Measurements from ENCODE around the gene DOCK3. TPM values are rescaled to one million over a fixed set of nuclear protein-coding genes. Genes with fewer than 3 reads are reported as not detected.

Gene DOCK3
- total RNA-seq, 1 experiment from 2014 or later: 8.3 TPM

DNA sequence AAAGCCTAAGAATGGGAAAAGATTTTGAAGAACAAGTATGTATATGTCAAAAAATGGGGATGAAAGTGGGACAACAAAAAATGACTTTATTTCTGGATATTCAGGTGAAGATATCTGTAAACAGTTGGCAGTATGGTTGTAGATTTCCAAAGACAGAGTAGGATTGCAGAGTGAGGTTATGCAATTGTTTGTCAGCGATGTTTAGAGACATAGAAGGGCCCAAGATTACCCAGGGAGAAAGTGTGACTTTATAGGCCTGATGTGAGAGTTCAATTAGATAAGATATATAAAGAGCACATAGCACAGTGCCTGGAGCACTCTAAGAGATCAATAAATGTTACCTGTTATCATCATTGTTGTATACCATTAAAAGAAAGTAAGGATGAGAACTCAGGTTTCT lies 319.8 kb downstream of the DOCK3 start:
- Histone ChIP-seq H3K4me1 (ENCODE audit: insufficient read depth, low read length) (peaks cover 3% of the 10 kb centered on the region; the same call in 1 of the 2 replicates), H3K27ac (ENCODE audit: insufficient read length, low read depth, low read length) (no peak overlapping the region), H3K9me3 (ENCODE audit: control insufficient read depth, low read depth, low read length) (no peaks in the 10 kb centered on the region), H3K23me2 (ENCODE audit: insufficient read length, low read depth, low read length, poor library complexity, severe bottlenecking) (no peaks in the 10 kb centered on the region), H3K79me1 (ENCODE audit: insufficient read depth, low read depth, low read length, poor library complexity, severe bottlenecking) (no peaks in the 10 kb centered on the region), H4K20me1 (ENCODE audit: control insufficient read depth, insufficient read depth, insufficient read length) (no peaks in the 10 kb centered on the region), H3T11ph (ENCODE audit: low read length) (no peak overlapping the region), H4K5ac (ENCODE audit: insufficient read length, low read depth, low read length) (no peak overlapping the region), H3K4ac (ENCODE audit: low read depth, low read length) (no peak overlapping the region), H3K14ac (ENCODE audit: insufficient read depth, low read length) (no peak overlapping the region), H2AK5ac (ENCODE audit: insufficient read length, low read length) (no peak overlapping the region), H2BK15ac (ENCODE audit: low read depth, low read length) (no peak overlapping the region), H2BK120ac (ENCODE audit: low read depth, low read length, poor library complexity, severe bottlenecking) (no peak overlapping the region), H4K8ac (replicated peaks; ENCODE audit: insufficient read length, low read depth, low read length) (no peak overlapping the region), H3K79me2 (ENCODE audit: insufficient read depth, low read length) (no peaks in the 10 kb centered on the region), H2BK5ac (ENCODE audit: insufficient read length, low read length) (no peak overlapping the region), H3K23ac (ENCODE audit: insufficient read length, low read depth, low read length) (no peak overlapping the region), H4K91ac (ENCODE audit: insufficient read length, low read depth, low read length) (no peak overlapping the region), H3K18ac (ENCODE audit: insufficient read length, low read depth, low read length) (no peak overlapping the region), H3K4me2 (ENCODE audit: insufficient read depth, insufficient read length, low read length) (no peak overlapping the region), H2AFZ (ENCODE audit: low read length) (no peak overlapping the region), H3K9ac (ENCODE audit: extremely low read depth, insufficient read length, low read length) (no peak overlapping the region), H2BK12ac (ENCODE audit: insufficient read length, low read depth, low read length) (no peak overlapping the region), H2BK20ac (ENCODE audit: low read depth, low read length, poor library complexity, severe bottlenecking) (no peak overlapping the region), H3K56ac (ENCODE audit: insufficient read length, low read depth, low read length) (no peak overlapping the region), H3K27me3 (ENCODE audit: insufficient read depth, low read length) (no peaks in the 10 kb centered on the region)
- peaks cover 7 to 13% of the 10 kb centered on the region in 2 experiments for H3K4me1 Mint-ChIP-seq
- WGBS (ENCODE audit: extremely low coverage, insufficient read length, low lambda C conversion rate): no CpG with 5 or more reads among the region's 1 CpG
- no peak overlapping the region for H3K4me3 Mint-ChIP-seq
- H3K36me3 Mint-ChIP-seq (ENCODE audit: insufficient read depth in 1 of 3, low read depth in 3 of 3): peaks cover 7 to 17% (median 13%) of the 10 kb centered on the region in 3 experiments; a peak in 6 of 7 replicates
- H3K27ac Mint-ChIP-seq: no peak overlapping the region; a peak in 1 of 7 replicates
- H3K27me3 Mint-ChIP-seq (ENCODE audit: low read depth): no peaks in the 10 kb centered on the region
- TF ChIP-seq, protein P1, sequence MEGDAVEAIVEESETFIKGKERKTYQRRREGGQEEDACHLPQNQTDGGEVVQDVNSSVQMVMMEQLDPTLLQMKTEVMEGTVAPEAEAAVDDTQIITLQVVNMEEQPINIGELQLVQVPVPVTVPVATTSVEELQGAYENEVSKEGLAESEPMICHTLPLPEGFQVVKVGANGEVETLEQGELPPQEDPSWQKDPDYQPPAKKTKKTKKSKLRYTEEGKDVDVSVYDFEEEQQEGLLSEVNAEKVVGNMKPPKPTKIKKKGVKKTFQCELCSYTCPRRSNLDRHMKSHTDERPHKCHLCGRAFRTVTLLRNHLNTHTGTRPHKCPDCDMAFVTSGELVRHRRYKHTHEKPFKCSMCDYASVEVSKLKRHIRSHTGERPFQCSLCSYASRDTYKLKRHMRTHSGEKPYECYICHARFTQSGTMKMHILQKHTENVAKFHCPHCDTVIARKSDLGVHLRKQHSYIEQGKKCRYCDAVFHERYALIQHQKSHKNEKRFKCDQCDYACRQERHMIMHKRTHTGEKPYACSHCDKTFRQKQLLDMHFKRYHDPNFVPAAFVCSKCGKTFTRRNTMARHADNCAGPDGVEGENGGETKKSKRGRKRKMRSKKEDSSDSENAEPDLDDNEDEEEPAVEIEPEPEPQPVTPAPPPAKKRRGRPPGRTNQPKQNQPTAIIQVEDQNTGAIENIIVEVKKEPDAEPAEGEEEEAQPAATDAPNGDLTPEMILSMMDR (conservative IDR thresholded peaks at IDR 0.05): no peak
- H3K9me3 Mint-ChIP-seq: peaks cover 14 to 15% of the 10 kb centered on the region in 2 experiments; a peak in 4 of 5 replicates
- no peak for DNase-seq

Measured in H9 (cell line).